ENCODE results near the gene ERCC8. TPM values are rescaled to one million over a fixed set of nuclear protein-coding genes. Genes with fewer than 3 reads are reported as not detected.
A peak's percentile ranks its signal among the peaks of the same experiment; 100 is the strongest.
"Not testable (repeated sequence)": the region's sequence is repeated elsewhere in the genome, so short reads cannot be mapped to it uniquely, and the experiment has no call there.

Gene ERCC8
- total and polyA plus RNA-seq, 9 of the 15 experiments (the other 6 are each of a cell fraction or from before 2014, with no cell fraction given): 10.1 to 41.8 (median 24.4) TPM

GRCh38 chr5:60982127-60982526, 37.3 kb upstream of the ERCC8 start:
- in situ Hi-C loops (cut with MboI); DNase-seq (ENCODE audit: extremely low read depth in 1 of 4, low spot score in 3 of 4); H3K9me3 ChIP-seq (replicated peaks; ENCODE audit: control insufficient read depth, insufficient read depth, low read depth, low read length); H3K4me2 ChIP-seq (ENCODE audit: insufficient read depth, low read length); intact Hi-C loops (cut with micrococcal nuclease); H3K36me3 ChIP-seq (ENCODE audit: control insufficient read depth, insufficient read depth, low read length); H3K9ac ChIP-seq (ENCODE audit: insufficient read depth in 1 of 2, low read depth in 2 of 2, low read length in 2 of 2); BruUV-seq (replicated peaks); H3K27ac ChIP-seq (ENCODE audit: extremely low read depth, low read depth, low read length); CTCF ChIA-PET (ENCODE audit: low intra/inter-chr PET ratio); FAIRE-seq; H3K9me1 ChIP-seq (ENCODE audit: control insufficient read depth, insufficient read depth, low read length); H3K27me3 ChIP-seq (ENCODE audit: control insufficient read depth in 2 of 2, insufficient read depth in 2 of 2, low read length in 2 of 2); ATAC-seq; H2AFZ ChIP-seq (ENCODE audit: low read depth, low read length); POLR2A ChIA-PET; H3K4me3 ChIP-seq: not testable (repeated sequence)
- H4K20me1 ChIP-seq (replicated peaks; ENCODE audit: control insufficient read depth, insufficient read depth, low read length): peaks cover 17% of the 10 kb centered on the region
- TF ChIP-seq ZNF431 (CRISPR knock-in tag; IDR thresholded peaks at IDR 0.05) (peak; percentile 91), TRIM24 (IDR thresholded peaks at IDR 0.05) (peak; percentile 11 to 14; a peak in 1 of 4 replicates)
- 90% methylated on average over 3 of the region's 3 CpGs for WGBS (ENCODE audit: insufficient coverage, low coverage, missing lambda C conversion rate)
- peaks cover 22 to 26% of the 10 kb centered on the region in 2 experiments for H3K4me1 ChIP-seq (replicated peaks in 1 of 2; ENCODE audit: control insufficient read depth in 2 of 2, insufficient read depth in 2 of 2, low read length in 2 of 2)
- peaks cover 14% of the 10 kb centered on the region for H3K79me2 ChIP-seq (ENCODE audit: control insufficient read depth, insufficient read depth, low read length)

GRCh38 chr5:60980511-60980910, 35.6 kb upstream of the ERCC8 start:
- Histone ChIP-seq H3K79me2 (ENCODE audit: control insufficient read depth, insufficient read depth, low read length) (peaks cover 28% of the 10 kb centered on the region), H2AFZ (ENCODE audit: low read depth, low read length) (no peak overlapping the region), H3K9me3 (replicated peaks; ENCODE audit: control insufficient read depth, insufficient read depth, low read depth, low read length) (no peaks in the 10 kb centered on the region), H3K9me1 (ENCODE audit: control insufficient read depth, insufficient read depth, low read length) (no peaks in the 10 kb centered on the region), H3K9ac (ENCODE audit: insufficient read depth in 1 of 2, low read depth in 2 of 2, low read length in 2 of 2) (no peak overlapping the region), H3K4me2 (ENCODE audit: insufficient read depth, low read length) (no peak overlapping the region), H3K27me3 (ENCODE audit: control insufficient read depth in 2 of 2, insufficient read depth in 2 of 2, low read length in 2 of 2) (no peaks in the 10 kb centered on the region), H3K27ac (ENCODE audit: extremely low read depth, low read depth, low read length) (no peak overlapping the region), H3K36me3 (ENCODE audit: control insufficient read depth, insufficient read depth, low read length) (peaks cover 5% of the 10 kb centered on the region; the same call in 2 of the 3 replicates), H3K4me1 (replicated peaks in 1 of 2; ENCODE audit: control insufficient read depth in 2 of 2, insufficient read depth in 2 of 2, low read length in 2 of 2) (peaks cover 24 to 29% of the 10 kb centered on the region in 2 experiments), H3K4me3 (no peak overlapping the region), H4K20me1 (replicated peaks; ENCODE audit: control insufficient read depth, insufficient read depth, low read length) (peaks cover 17% of the 10 kb centered on the region)
- ChIA-PET CTCF (ENCODE audit: low intra/inter-chr PET ratio) (no interaction called here), POLR2A (no interaction called here)
- FAIRE-seq (no peak), ATAC-seq (no peak), DNase-seq (ENCODE audit: extremely low read depth in 1 of 4, low spot score in 3 of 4) (no peak)
- WGBS (ENCODE audit: insufficient coverage, low coverage, missing lambda C conversion rate): 90% methylated on average over 2 of the region's 2 CpGs
- no TSS peak for BruUV-seq (replicated peaks)
- in situ Hi-C loops (cut with MboI): no loop called here
- TF ChIP-seq ZNF77 (CRISPR knock-in tag; IDR thresholded peaks at IDR 0.05) (no peak), PRDM10 (IDR thresholded peaks at IDR 0.05; ENCODE audit: partially characterized antibody) (no peak), MNT (conservative IDR thresholded peaks at IDR 0.05) (no peak), PHF20 (IDR thresholded peaks at IDR 0.05; ENCODE audit: partially characterized antibody) (no peak), ZNF518B (CRISPR knock-in tag; IDR thresholded peaks at IDR 0.05) (no peak)
- intact Hi-C loops (cut with micrococcal nuclease): no loop called here

Measured in K562 (cell line).